Measurements from ENCODE around the gene FAM89B. TPM values are rescaled to one million over a fixed set of nuclear protein-coding genes. Genes with fewer than 3 reads are reported as not detected.

FAM89B gene
- total and polyA plus RNA-seq, 2 donors (not counting 1 experiment from before 2014, with no cell fraction given): 30.4 to 50.2 TPM

GRCh38 chr11:65611758-65612603, 39.6 kb downstream of the FAM89B start:
- TF ChIP-seq EZH2 (IDR thresholded peaks at IDR 0.05; ENCODE audit: borderline replicate concordance, insufficient read depth, low read depth, low read length, poor library complexity, severe bottlenecking) (no peak), CTCF (IDR thresholded peaks at IDR 0.05) (no peak)
- peaks cover 0 to 5% (median 0%) of the 10 kb centered on the region in 3 donors for H3K9me3 ChIP-seq (ENCODE audit: control extremely low read depth in 1 of 3, control insufficient read depth in 2 of 3, insufficient read depth in 1 of 3, low read length in 2 of 3)
- no peaks in the 10 kb centered on the region for H3K27me3 Mint-ChIP-seq
- H3K4me1 Mint-ChIP-seq: peaks cover 54% of the 10 kb centered on the region
- peaks cover 62% of the 10 kb centered on the region for H3K79me2 ChIP-seq (ENCODE audit: control insufficient read depth, insufficient read depth, low read length)
- H3K4me3 ChIP-seq (ENCODE audit: control extremely low read depth in 1 of 5, extremely low read depth in 1 of 5, insufficient read depth in 1 of 5, low read depth in 2 of 5, low read length in 4 of 5): peak overlapping the region in 1 of 5 experiments; percentile 28
- peaks cover 49% of the 10 kb centered on the region for H4K20me1 ChIP-seq (ENCODE audit: control insufficient read depth, insufficient read depth, low read length, poor library complexity, severe bottlenecking)
- WGBS (ENCODE audit: insufficient coverage): 58% methylated on average over 11 of the region's 12 CpGs
- H3K4me1 ChIP-seq (ENCODE audit: control insufficient read depth in 2 of 2, insufficient read depth in 2 of 2, low read length in 2 of 2): peaks cover 40 to 43% of the 10 kb centered on the region in 2 donors
- peak overlapping the region; percentile 84 for H3K4me2 ChIP-seq (replicated peaks; ENCODE audit: low read depth, low read length, poor library complexity, severe bottlenecking)
- intact Hi-C loops (cut with micrococcal nuclease): loop anchor here (10.0 kb wide), 1 partner anchor 497 kb away; the partner anchor contains the start of genes TM7SF2 and ZNHIT2
- DNase-seq: no peak
- CTCF ChIA-PET: interaction anchor here (0.7 to 3.8 kb wide), 7 partner anchors 9 to 71 kb away, joined by 3 to 21 read pairs (median 12); partner anchors contain the start of gene FAM89B
- peak overlapping the region; percentile 61 for H3K27ac Mint-ChIP-seq
- POLR2A ChIA-PET: interaction anchor here (3.9 kb wide), 1 partner anchor 72 kb away, joined by 17 read pairs; no protein-coding TSS in a partner anchor
- H3K4me3 Mint-ChIP-seq: peak overlapping the region; percentile 98
- no peak overlapping the region for H2AFZ ChIP-seq (ENCODE audit: insufficient read depth, low read depth, low read length, poor library complexity, severe bottlenecking)
- ATAC-seq (ENCODE audit: low read depth): no peak
- no peaks in the 10 kb centered on the region for H3K27me3 ChIP-seq (replicated peaks in 1 of 4; ENCODE audit: control extremely low read depth in 1 of 4, control insufficient read depth in 3 of 4, insufficient read depth in 4 of 4, low read length in 3 of 4)
- H3K9me3 Mint-ChIP-seq (ENCODE audit: insufficient read depth): no peaks in the 10 kb centered on the region
- peak overlapping the region; percentile 4 to 89 for H3K27ac ChIP-seq (ENCODE audit: low read length in 2 of 2)
- H3K9ac ChIP-seq (ENCODE audit: low read length): peak overlapping the region; percentile 83
- H3K36me3 ChIP-seq (replicated peaks in 1 of 2; ENCODE audit: control extremely low read depth in 1 of 2, control insufficient read depth in 1 of 2, extremely low read depth in 1 of 2, insufficient read depth in 2 of 2, low read length in 1 of 2): peaks cover 0 to 38% of the 10 kb centered on the region in 2 experiments
